GM12878 (cell line): ENCODE measurements around the gene PAPPA. TPM values are rescaled to one million over a fixed set of nuclear protein-coding genes. Genes with fewer than 3 reads are reported as not detected.

ENCODE experiments used
- ATAC-seq: fragments of 200-7000 bp; cut with Tn5 transposase; 3 replicates; pipeline ENCODE4 v1.9.1; 2020; ENCODE audit warnings: mild to moderate bottlenecking, moderate library complexity
- BruUV-seq: library from RNA; stranded (reverse); fragments of 400-500 nt; replicated peaks from 2 replicates; lab custom pipeline; 2021; lab: Mats Ljungman, UMichigan
- CTCF ChIA-PET: fragments of 300-600 bp; sonication (Branson Sonifier 250); formaldehyde crosslinking; extraction: SDS; loops from one replicate; lab custom pipeline; 2021; ENCODE audit warnings: inconsistent platforms; lab: Yijun Ruan, JAX
- POLR2A ChIA-PET: fragments of 350-600 bp; formaldehyde crosslinking; extraction: SDS; loops from one replicate; lab custom pipeline; 2021; ENCODE audit warnings: inconsistent platforms; lab: Charles Lee
- RAD21 ChIA-PET: fragments of 300-600 bp; sonication (Branson Sonifier 250); formaldehyde crosslinking; loops from one replicate; lab custom pipeline; 2023; ENCODE audit warnings: antibody characterized with exemption; ENCODE audit not compliant: unreplicated experiment; lab: Charles Lee
- SMC1A ChIA-PET: fragments of 300-600 bp; sonication (Branson Sonifier 250); formaldehyde crosslinking; loops from one replicate; lab custom pipeline; 2023; ENCODE audit not compliant: unreplicated experiment, uncharacterized antibody; lab: Charles Lee
- DNase-seq: peaks from one replicate; pipeline ENCODE4 v3.0.0-alpha.2; 2011; ENCODE audit warnings: low read depth, low spot score
- FAIRE-seq: peaks from 3 replicates; lab custom pipeline; 2011; peaks lifted over from hg19 to GRCh38; lab: Jason Lieb, UNC
- H2AFZ ChIP-seq: 2 replicates; pipeline ENCODE4 v1.6.0; 2011; ENCODE audit warnings: low read depth, low read length, control low read depth; ENCODE audit not compliant: control insufficient read depth
- H3K27ac ChIP-seq: 2 replicates; pipeline ENCODE4 v1.5.1; 2011; ENCODE audit warnings: control low read depth; ENCODE audit not compliant: control insufficient read depth, insufficient read depth
- H3K27me3 ChIP-seq, 2 experiments: replicated peaks in 1 of 2; 2 replicates each; pipeline versions ENCODE4 v1.6.0 to v1.6.1; 2011; ENCODE audit warnings: low read length in 1 of 2; ENCODE audit not compliant: control insufficient read depth in 2 of 2, insufficient read depth in 2 of 2
- H3K36me3 ChIP-seq, 2 experiments: 2 replicates each; pipeline ENCODE4 v1.5.1; 2011; ENCODE audit warnings: low read length in 1 of 2; ENCODE audit not compliant: control insufficient read depth in 2 of 2, insufficient read depth in 2 of 2
- H3K4me1 ChIP-seq: 2 replicates; pipeline ENCODE4 v1.6.1; 2011; ENCODE audit warnings: mild to moderate bottlenecking, low read length, moderate library complexity, mixed read lengths; ENCODE audit not compliant: control insufficient read depth, insufficient read depth
- H3K4me2 ChIP-seq: 2 replicates; pipeline ENCODE4 v1.6.0; 2011; ENCODE audit warnings: control low read depth; ENCODE audit not compliant: control insufficient read depth, insufficient read depth
- H3K4me3 ChIP-seq: fragments of 200-600 bp; sonication (generic); 2 replicates; pipeline ENCODE4 v1.5.1; 2016
- H3K79me2 ChIP-seq: 2 replicates; pipeline ENCODE4 v1.6.0; 2011; ENCODE audit warnings: low read length; ENCODE audit not compliant: control insufficient read depth, insufficient read depth
- H3K9ac ChIP-seq: 2 replicates; pipeline ENCODE4 v1.8.0; 2011; ENCODE audit warnings: low read length, control low read depth, mixed read lengths; ENCODE audit not compliant: control insufficient read depth, insufficient read depth
- H3K9me3 ChIP-seq: replicated peaks from 3 replicates; pipeline ENCODE4 v1.5.1; 2011; ENCODE audit warnings: mild to moderate bottlenecking, low read length; ENCODE audit not compliant: control insufficient read depth, insufficient read depth
- H4K20me1 ChIP-seq: 2 replicates; pipeline ENCODE4 v1.6.0; 2011; ENCODE audit not compliant: control insufficient read depth, insufficient read depth
- CBFB ChIP-seq: IDR thresholded peaks from 2 replicates; pipeline ENCODE4 v1.6.1; 2016; ENCODE audit warnings: antibody characterized with exemption, low read depth
- ETV6 ChIP-seq, 2 experiments: fragments of 450-650 bp in 1 of 2; IDR thresholded peaks in 1 of 2; conservative IDR thresholded peaks in 1 of 2; 2 replicates each; pipeline ENCODE4 v1.6.1; 2014; ENCODE audit warnings: antibody characterized with exemption in 1 of 2, borderline replicate concordance in 1 of 2, low read depth in 1 of 2, mild to moderate bottlenecking in 1 of 2, moderate library complexity in 1 of 2
- FOXM1 ChIP-seq: IDR thresholded peaks from 2 replicates; pipeline ENCODE4 v1.6.1; 2012; ENCODE audit warnings: low read depth, mild to moderate bottlenecking, inconsistent platforms, low read length, moderate library complexity
- NRF1 ChIP-seq: conservative IDR thresholded peaks from 2 replicates; pipeline ENCODE4 v1.6.1; 2011; ENCODE audit warnings: mild to moderate bottlenecking, low read depth, low read length, improper control_type of control experiment
- PAX5 ChIP-seq: IDR thresholded peaks from 2 replicates; pipeline ENCODE4 v1.6.1; 2011; ENCODE audit warnings: low read depth, low read length, borderline replicate concordance
- PML ChIP-seq: IDR thresholded peaks from 2 replicates; pipeline ENCODE4 v1.6.1; 2012; ENCODE audit warnings: low read length, inconsistent platforms
- SUPT20H ChIP-seq: IDR thresholded peaks from 2 replicates; pipeline ENCODE4 v1.6.1; 2011; ENCODE audit warnings: low read depth, mild to moderate bottlenecking, low read length, moderate library complexity, borderline replicate concordance; ENCODE audit not compliant: control insufficient read depth
- TARDBP ChIP-seq: IDR thresholded peaks from 2 replicates; pipeline ENCODE4 v1.6.1; 2016; ENCODE audit warnings: borderline replicate concordance
- ZNF217 ChIP-seq: fragments of 450-650 bp; IDR thresholded peaks from 2 replicates; pipeline ENCODE4 v1.6.1; 2017; ENCODE audit warnings: antibody characterized with exemption, mild to moderate bottlenecking
- ZNF274 ChIP-seq: IDR thresholded peaks from one replicate; pipeline ENCODE4 v1.8.0; 2011; ENCODE audit not compliant: insufficient read length, insufficient read depth
- WGBS: methylation state at CpG from one replicate; pipeline ENCODE4 v1.1.6; 2016; ENCODE audit warnings: low lambda C conversion rate; ENCODE audit not compliant: insufficient replicate concordance, insufficient coverage; ENCODE audit errors: missing lambda C conversion rate; 5-methylcytosine and 5-hydroxymethylcytosine counted together
- in situ Hi-C: fragments of 300-500 bp; cut with MboI; formaldehyde crosslinking; loops from 9 replicates; pipeline ENCODE4 v1.14.3; 2018; ENCODE audit warnings: mixed read lengths
- intact Hi-C: fragments of 100-400 bp; cut with micrococcal nuclease; formaldehyde crosslinking; loops from one replicate; pipeline ENCODE4 v1.14.2; 2022; ENCODE audit not compliant: unreplicated experiment
- polyA plus RNA-seq, 11 experiments: library from polyadenylated mRNA; depleted of rRNA in 4 of 11; unstranded in 6 of 11; stranded (reverse) in 5 of 11; fragments of >200 nt; fragmentation: Nextera tagmentation in 4 of 11; fragmentation: Illumina TruSeq in 1 of 11; extraction: Ambion mirVana in 4 of 11; extraction: Trizol in 1 of 11; gene quantifications; 1 replicate in 1 of 11; 2 replicates in 10 of 11; pipeline versions ENCODE4 v1.2.1 to v1.2.3, GENCODE V29; 2011 to 2016; ENCODE audit warnings: inconsistent platforms in 2 of 11, missing spikeins in 2 of 11, low read depth in 1 of 11
- total RNA-seq, 4 experiments: library from RNA; depleted of rRNA in 3 of 4; stranded (reverse); fragments of >200 nt in 3 of 4; fragmentation: Illumina TruSeq in 1 of 4; extraction: Trizol in 1 of 4; gene quantifications; 2 replicates each; pipeline versions ENCODE4 v1.2.1 to v1.2.3, GENCODE V29; 2013 to 2021
- TF ChIP-seq, protein P1 (sequence below): fragments of 450-650 bp; IDR thresholded peaks from 2 replicates; pipeline ENCODE4 v1.6.1; 2016; ENCODE audit warnings: mild to moderate bottlenecking
- TF ChIP-seq, protein P2 (sequence below): IDR thresholded peaks from 2 replicates; pipeline ENCODE4 v1.6.1; 2012; ENCODE audit warnings: low read depth, low read length, improper control_type of control experiment

Gene PAPPA
- total and polyA plus RNA-seq, 10 of the 15 experiments (the other 5 are each of a cell fraction or from before 2014, with no cell fraction given), result under 0.01 to 0.19 (median 0.02) TPM; not detected in 4

DNA sequence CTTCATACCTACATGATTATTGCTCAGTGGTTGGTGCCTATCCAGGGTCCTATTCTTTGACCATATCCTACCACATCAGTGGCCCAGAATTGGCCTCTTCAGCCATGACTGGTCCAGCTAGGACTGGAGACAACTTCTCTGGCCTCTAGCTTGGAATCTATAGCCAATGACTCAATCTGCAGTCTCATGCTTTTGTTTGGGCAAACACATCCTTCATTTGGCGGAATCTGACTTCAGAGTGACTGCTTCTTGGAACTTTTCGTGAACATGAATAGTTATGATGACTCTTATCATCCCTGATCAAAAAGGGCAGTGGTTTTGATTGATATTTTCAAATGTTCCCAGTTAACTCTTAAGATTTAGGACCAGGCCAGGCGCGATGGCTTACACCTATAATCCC is 134.1 kb downstream of the PAPPA start:
- RAD21 ChIA-PET, result no interaction called here
- 53% methylated on average over 4 of the region's 4 CpGs for WGBS
- ATAC-seq, result no peak

DNA sequence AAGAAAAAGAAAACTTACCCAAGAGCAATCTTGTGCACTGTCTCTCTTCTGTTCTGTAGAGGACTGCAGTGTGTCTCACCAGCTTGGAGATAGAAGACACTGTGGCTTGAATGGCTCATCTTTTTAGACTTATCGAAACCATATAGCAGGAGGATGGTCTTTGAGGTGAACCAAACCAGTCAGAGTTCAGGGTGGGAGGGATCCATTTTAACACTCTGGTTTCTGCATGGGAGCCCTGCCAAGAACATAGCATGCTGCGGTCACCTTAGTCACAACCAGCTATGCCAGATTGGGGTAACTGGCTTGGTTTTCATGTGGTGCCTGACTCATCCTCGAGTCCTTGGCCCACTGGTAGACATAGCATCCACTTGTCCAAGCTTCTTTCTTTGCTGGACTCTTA is 135.1 kb downstream of the PAPPA start:
- in situ Hi-C loops, result no loop called here
- no peak for DNase-seq
- ATAC-seq, result no peak
- H4K20me1 ChIP-seq, result no peaks in the 10 kb centered on the region
- H3K79me2 ChIP-seq, result no peaks in the 10 kb centered on the region
- no peaks in the 10 kb centered on the region for H3K4me1 ChIP-seq
- 38% methylated on average over 3 of the region's 3 CpGs for WGBS
- H3K4me3 ChIP-seq, result no peak overlapping the region
- TF ChIP-seq PAX5 (no peak), FOXM1 (no peak), CBFB (no peak), PML (no peak), ETV6 (conservative IDR thresholded peaks at IDR 0.05 in 1 of 2, IDR thresholded peaks at IDR 0.05 in 1 of 2; ENCODE audit: borderline replicate concordance in 1 of 2, low read depth in 1 of 2) (no peak), NRF1 (no peak)
- TF ChIP-seq, protein P1, sequence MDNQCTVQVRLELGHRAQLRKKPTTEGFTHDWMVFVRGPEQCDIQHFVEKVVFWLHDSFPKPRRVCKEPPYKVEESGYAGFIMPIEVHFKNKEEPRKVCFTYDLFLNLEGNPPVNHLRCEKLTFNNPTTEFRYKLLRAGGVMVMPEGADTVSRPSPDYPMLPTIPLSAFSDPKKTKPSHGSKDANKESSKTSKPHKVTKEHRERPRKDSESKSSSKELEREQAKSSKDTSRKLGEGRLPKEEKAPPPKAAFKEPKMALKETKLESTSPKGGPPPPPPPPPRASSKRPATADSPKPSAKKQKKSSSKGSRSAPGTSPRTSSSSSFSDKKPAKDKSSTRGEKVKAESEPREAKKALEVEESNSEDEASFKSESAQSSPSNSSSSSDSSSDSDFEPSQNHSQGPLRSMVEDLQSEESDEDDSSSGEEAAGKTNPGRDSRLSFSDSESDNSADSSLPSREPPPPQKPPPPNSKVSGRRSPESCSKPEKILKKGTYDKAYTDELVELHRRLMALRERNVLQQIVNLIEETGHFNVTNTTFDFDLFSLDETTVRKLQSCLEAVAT, result no peak
- TF ChIP-seq, all 136 proteins: peak for 0
- H3K9me3 ChIP-seq, result no peaks in the 10 kb centered on the region
- CTCF ChIA-PET, result no interaction called here
- no peak overlapping the region for H2AFZ ChIP-seq
- no peak overlapping the region for H3K27ac ChIP-seq
- H3K27me3 ChIP-seq, result no peaks in the 10 kb centered on the region; a peak in 1 of 4 replicates
- no peaks in the 10 kb centered on the region for H3K36me3 ChIP-seq
- RAD21 ChIA-PET, result no interaction called here
- H3K9ac ChIP-seq, result no peak overlapping the region
- BruUV-seq, result no TSS peak
- no peak overlapping the region for H3K4me2 ChIP-seq
- intact Hi-C loops, result no loop called here
- POLR2A ChIA-PET, result no interaction called here
- FAIRE-seq, result no peak
- SMC1A ChIA-PET, result no interaction called here

More for the DNA sequence above, 134.1 kb downstream of the PAPPA start:
- no peaks in the 10 kb centered on the region for H3K4me1 ChIP-seq
- FAIRE-seq, result no peak
- intact Hi-C loops, result no loop called here
- TF ChIP-seq ZNF274 (no peak), TARDBP (no peak), ZNF217 (no peak), SUPT20H (no peak)
- TF ChIP-seq, protein P2, sequence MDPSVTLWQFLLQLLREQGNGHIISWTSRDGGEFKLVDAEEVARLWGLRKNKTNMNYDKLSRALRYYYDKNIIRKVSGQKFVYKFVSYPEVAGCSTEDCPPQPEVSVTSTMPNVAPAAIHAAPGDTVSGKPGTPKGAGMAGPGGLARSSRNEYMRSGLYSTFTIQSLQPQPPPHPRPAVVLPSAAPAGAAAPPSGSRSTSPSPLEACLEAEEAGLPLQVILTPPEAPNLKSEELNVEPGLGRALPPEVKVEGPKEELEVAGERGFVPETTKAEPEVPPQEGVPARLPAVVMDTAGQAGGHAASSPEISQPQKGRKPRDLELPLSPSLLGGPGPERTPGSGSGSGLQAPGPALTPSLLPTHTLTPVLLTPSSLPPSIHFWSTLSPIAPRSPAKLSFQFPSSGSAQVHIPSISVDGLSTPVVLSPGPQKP, result no peak
- TF ChIP-seq, all 136 proteins: peak for 0
- in situ Hi-C loops, result no loop called here
- H4K20me1 ChIP-seq, result no peaks in the 10 kb centered on the region
- no peaks in the 10 kb centered on the region for H3K79me2 ChIP-seq
- no peak overlapping the region for H3K9ac ChIP-seq
- no peak overlapping the region for H3K4me3 ChIP-seq
- no peaks in the 10 kb centered on the region for H3K9me3 ChIP-seq
- ChIA-PET POLR2A (no interaction called here), SMC1A (no interaction called here), CTCF (no interaction called here)
- H3K27ac ChIP-seq, result no peak overlapping the region
- no peak overlapping the region for H3K4me2 ChIP-seq
- no peak for DNase-seq
- H2AFZ ChIP-seq, result no peak overlapping the region
- no TSS peak for BruUV-seq
- no peaks in the 10 kb centered on the region; a peak in 1 of 4 replicates for H3K27me3 ChIP-seq
- no peaks in the 10 kb centered on the region for H3K36me3 ChIP-seq
